Activated naive CD8-positive, alpha-beta T cell treated with anti-CD3 and anti-CD28 coated beads for 36 hours (primary cell): ENCODE measurements around the gene SPSB1. TPM values are rescaled to one million over a fixed set of nuclear protein-coding genes. Genes with fewer than 3 reads are reported as not detected.
A peak's percentile ranks its signal among the peaks of the same experiment; 100 is the strongest.

Experiments
- DNase-seq: peaks from one replicate; pipeline ENCODE4 v3.0.0; 2021
- H3K27ac Mint-ChIP-seq: one replicate; pipeline ENCODE4 v1.8.0; 2022; ENCODE audit warnings: mild to moderate bottlenecking, moderate library complexity, mixed read lengths
- H3K27me3 Mint-ChIP-seq: one replicate; pipeline ENCODE4 v1.8.0; 2022; ENCODE audit warnings: mild to moderate bottlenecking, mixed read lengths
- H3K36me3 Mint-ChIP-seq: one replicate; pipeline ENCODE4 v1.8.0; 2021; ENCODE audit warnings: mild to moderate bottlenecking, mixed read lengths
- H3K4me1 Mint-ChIP-seq: one replicate; pipeline ENCODE4 v1.8.0; 2021; ENCODE audit warnings: mixed read lengths
- H3K4me3 Mint-ChIP-seq: one replicate; pipeline ENCODE4 v1.8.0; 2022; ENCODE audit warnings: mild to moderate bottlenecking, moderate library complexity, mixed read lengths
- H3K9me3 Mint-ChIP-seq: one replicate; pipeline ENCODE4 v1.8.0; 2022; ENCODE audit warnings: mixed read lengths
- total RNA-seq, 2 experiments: library from RNA; stranded (reverse); gene quantifications; one replicate each; pipeline ENCODE4 v1.2.3, GENCODE V29; 2021

Gene SPSB1
- total RNA-seq, 2 experiments from 2014 or later, result 0.36 to 0.37 TPM

GRCh38 chr1:9267827-9268581 is 24.7 kb upstream of the SPSB1 start:
- Mint-ChIP-seq H3K27me3 (no peaks in the 10 kb centered on the region), H3K36me3 (no peaks in the 10 kb centered on the region), H3K9me3 (no peaks in the 10 kb centered on the region), H3K27ac (no peak overlapping the region), H3K4me3 (no peak overlapping the region), H3K4me1 (no peaks in the 10 kb centered on the region)
- DNase-seq, result no peak

- Mint-ChIP-seq H3K4me3 (no peak overlapping the region), H3K27ac (no peak overlapping the region), H3K27me3 (no peaks in the 10 kb centered on the region), H3K36me3 (no peaks in the 10 kb centered on the region), H3K4me1 (no peaks in the 10 kb centered on the region), H3K9me3 (no peaks in the 10 kb centered on the region)
- no peak for DNase-seq
Observed at GRCh38 chr1:9269078-9269501, 23.6 kb upstream of the SPSB1 start.

- no peak overlapping the region for H3K27ac Mint-ChIP-seq
- no peaks in the 10 kb centered on the region for H3K9me3 Mint-ChIP-seq
- no peaks in the 10 kb centered on the region for H3K27me3 Mint-ChIP-seq
- no peaks in the 10 kb centered on the region for H3K36me3 Mint-ChIP-seq
- H3K4me1 Mint-ChIP-seq, result no peaks in the 10 kb centered on the region
- H3K4me3 Mint-ChIP-seq, result no peak overlapping the region
- no peak for DNase-seq
Observed at GRCh38 chr1:9269721-9270120, 23.0 kb upstream of the SPSB1 start.

GRCh38 chr1:9270290-9270883 is 22.3 kb upstream of the SPSB1 start:
- peaks cover 5% of the 10 kb centered on the region for H3K4me1 Mint-ChIP-seq
- H3K4me3 Mint-ChIP-seq, result no peak overlapping the region
- no peaks in the 10 kb centered on the region for H3K9me3 Mint-ChIP-seq
- no peaks in the 10 kb centered on the region for H3K27me3 Mint-ChIP-seq
- no peak overlapping the region for H3K27ac Mint-ChIP-seq
- no peak for DNase-seq
- no peaks in the 10 kb centered on the region for H3K36me3 Mint-ChIP-seq

DNA sequence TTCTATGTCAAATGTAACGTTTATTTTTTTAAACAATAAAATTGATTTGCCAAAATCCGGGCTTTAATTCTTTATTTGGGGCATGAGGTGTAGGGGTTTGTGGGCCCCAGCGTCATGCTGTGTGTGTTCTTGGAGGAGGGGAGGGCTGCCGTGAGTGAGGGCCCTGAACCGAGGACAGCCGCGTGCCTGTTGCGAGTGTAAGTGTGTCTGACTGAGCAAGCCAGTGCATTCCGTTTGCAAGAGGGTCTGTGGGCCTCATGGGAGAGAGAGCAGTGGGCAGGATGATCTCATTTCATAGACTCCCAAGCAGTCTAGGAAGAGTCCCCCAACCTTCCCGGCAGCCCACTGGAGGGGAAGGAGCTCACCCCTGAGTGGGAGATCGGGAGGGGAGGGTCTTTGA is 21.4 kb upstream of the SPSB1 start:
- DNase-seq, result no peak
- H3K4me3 Mint-ChIP-seq, result no peak overlapping the region
- no peaks in the 10 kb centered on the region for H3K36me3 Mint-ChIP-seq
- H3K27me3 Mint-ChIP-seq, result no peaks in the 10 kb centered on the region
- peaks cover 13% of the 10 kb centered on the region for H3K4me1 Mint-ChIP-seq
- H3K9me3 Mint-ChIP-seq, result no peaks in the 10 kb centered on the region
- H3K27ac Mint-ChIP-seq, result no peak overlapping the region

DNA sequence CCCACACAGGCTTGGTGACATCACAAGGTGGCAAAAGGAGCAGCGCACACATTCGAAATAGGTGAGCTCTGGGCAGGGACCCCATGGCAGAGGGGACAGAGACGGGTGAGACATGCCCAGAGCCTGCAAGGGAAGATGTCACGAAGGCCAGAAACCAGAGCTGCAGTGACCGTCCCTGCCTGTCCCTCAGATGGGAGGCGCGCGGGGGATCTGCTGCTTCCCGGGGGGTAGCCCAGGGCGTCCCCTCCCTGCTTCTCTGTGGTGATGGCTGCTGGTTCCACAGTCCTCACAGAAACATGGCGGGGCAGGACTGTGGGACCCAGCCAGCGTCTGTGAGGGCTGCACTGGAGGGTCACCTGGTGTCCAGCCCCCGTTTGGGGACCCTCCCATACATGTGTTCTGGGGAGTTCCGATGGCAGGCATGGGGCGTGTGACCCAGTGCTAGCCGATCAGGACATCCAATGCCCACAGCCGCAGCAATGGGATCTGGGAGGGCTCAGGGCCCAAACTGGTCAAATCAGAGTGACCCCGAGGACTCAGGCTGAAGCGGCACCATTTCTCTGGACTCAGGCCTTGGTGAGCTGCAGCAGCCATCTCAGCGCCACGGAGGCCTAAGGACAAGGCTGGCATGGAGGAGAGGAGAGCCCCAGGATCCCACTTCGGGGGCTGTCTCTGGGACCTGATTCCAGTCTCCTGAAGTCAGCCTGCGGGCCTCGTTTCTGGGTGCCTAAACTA is 20.7 kb upstream of the SPSB1 start:
- Mint-ChIP-seq H3K4me3 (no peak overlapping the region), H3K27ac (no peak overlapping the region), H3K27me3 (no peaks in the 10 kb centered on the region), H3K36me3 (no peaks in the 10 kb centered on the region), H3K4me1 (peaks cover 13% of the 10 kb centered on the region), H3K9me3 (no peaks in the 10 kb centered on the region)
- no peak for DNase-seq

- Mint-ChIP-seq H3K36me3 (no peaks in the 10 kb centered on the region), H3K4me1 (peaks cover 13% of the 10 kb centered on the region), H3K4me3 (no peak overlapping the region), H3K27ac (no peak overlapping the region), H3K27me3 (no peaks in the 10 kb centered on the region), H3K9me3 (no peaks in the 10 kb centered on the region)
- no peak for DNase-seq
Observed at GRCh38 chr1:9273177-9273576, 19.5 kb upstream of the SPSB1 start.

GRCh38 chr1:9275161-9275560 is 17.5 kb upstream of the SPSB1 start:
- H3K4me1 Mint-ChIP-seq, result peaks cover 27% of the 10 kb centered on the region

GRCh38 chr1:9275567-9276034 is 17.1 kb upstream of the SPSB1 start:
- DNase-seq, result peak; percentile 75
- Mint-ChIP-seq H3K9me3 (no peaks in the 10 kb centered on the region), H3K36me3 (no peaks in the 10 kb centered on the region), H3K27ac (no peak overlapping the region), H3K4me1 (peaks cover 30% of the 10 kb centered on the region), H3K27me3 (peaks cover 5% of the 10 kb centered on the region), H3K4me3 (no peak overlapping the region)

More at GRCh38 chr1:9275161-9275560, 17.5 kb upstream of the SPSB1 start:
- no peak overlapping the region for H3K27ac Mint-ChIP-seq
- H3K4me3 Mint-ChIP-seq, result no peak overlapping the region
- no peaks in the 10 kb centered on the region for H3K36me3 Mint-ChIP-seq
- no peak for DNase-seq
- H3K27me3 Mint-ChIP-seq, result peaks cover 5% of the 10 kb centered on the region
- no peaks in the 10 kb centered on the region for H3K9me3 Mint-ChIP-seq

- Mint-ChIP-seq H3K36me3 (no peaks in the 10 kb centered on the region), H3K4me1 (peaks cover 33% of the 10 kb centered on the region), H3K27ac (no peak overlapping the region), H3K27me3 (peaks cover 5% of the 10 kb centered on the region), H3K4me3 (no peak overlapping the region), H3K9me3 (no peaks in the 10 kb centered on the region)
- no peak for DNase-seq
Observed at GRCh38 chr1:9278116-9278515, 14.6 kb upstream of the SPSB1 start.

DNA sequence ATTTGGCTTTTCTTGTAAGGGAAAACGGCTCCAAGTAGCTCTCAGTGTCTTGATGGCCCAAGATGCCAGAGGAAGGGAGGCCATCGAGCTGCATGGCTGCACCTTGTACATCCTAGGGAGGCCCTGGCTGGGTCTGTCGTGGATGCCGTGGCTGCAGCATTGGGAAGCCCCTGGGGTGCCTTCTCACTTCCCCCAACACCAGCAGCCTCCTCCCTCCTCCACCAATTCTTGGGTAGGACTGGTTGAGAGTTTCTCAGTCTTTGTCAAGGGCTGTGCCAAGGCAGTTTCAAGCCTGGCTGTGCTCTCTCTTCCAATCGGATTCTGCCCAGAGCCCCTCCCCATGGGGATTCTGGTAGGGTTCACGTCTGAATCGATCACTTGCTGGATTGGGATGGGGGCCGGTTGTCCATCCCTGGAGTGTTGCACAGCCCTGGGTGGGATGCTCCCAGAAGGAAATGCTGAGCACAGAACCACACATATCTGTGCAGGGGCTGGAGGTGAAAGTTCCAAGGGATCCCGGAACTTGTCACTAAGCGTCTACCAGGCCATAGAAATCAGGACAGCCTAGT is 14.0 kb upstream of the SPSB1 start:
- H3K4me1 Mint-ChIP-seq, result peaks cover 33% of the 10 kb centered on the region
- H3K4me3 Mint-ChIP-seq, result no peak overlapping the region

DNA sequence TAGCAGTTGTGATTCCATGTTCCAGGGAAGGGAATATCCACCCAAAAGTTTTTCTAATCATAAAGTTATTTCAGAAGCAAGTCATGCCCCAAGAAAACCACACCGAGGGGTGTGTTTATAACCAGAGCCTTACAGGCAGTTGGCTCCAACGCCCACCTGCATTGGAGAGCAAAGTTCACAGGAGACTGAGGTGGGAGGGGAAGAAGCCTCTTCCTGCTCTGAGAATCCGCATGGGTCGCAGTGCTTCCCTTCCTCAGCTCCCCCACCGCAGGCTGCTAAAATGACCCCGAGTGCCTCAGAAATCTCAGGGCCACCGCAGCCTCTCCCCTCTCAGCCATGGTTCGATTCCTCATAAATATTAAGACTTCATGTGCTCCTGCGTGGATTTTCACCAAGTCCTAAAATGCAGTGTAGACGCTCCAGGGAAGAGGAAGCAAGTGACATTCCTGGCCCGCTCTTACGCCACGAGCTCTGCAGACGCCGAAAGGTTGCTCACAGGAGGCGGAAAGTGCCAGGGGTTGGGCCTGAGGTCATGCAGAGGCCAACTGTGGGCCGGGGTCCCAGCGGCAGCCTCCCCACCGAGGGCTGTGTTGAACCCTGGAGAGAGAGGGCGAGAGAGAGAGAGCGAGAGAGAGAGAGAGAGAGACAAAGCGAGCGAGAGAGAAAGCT is 13.4 kb upstream of the SPSB1 start:
- Mint-ChIP-seq H3K36me3 (no peaks in the 10 kb centered on the region), H3K4me3 (no peak overlapping the region), H3K9me3 (no peaks in the 10 kb centered on the region), H3K4me1 (peaks cover 39% of the 10 kb centered on the region), H3K27me3 (peaks cover 5% of the 10 kb centered on the region), H3K27ac (no peak overlapping the region)
- DNase-seq, result peak; percentile 49

More for the DNA sequence above, 14.0 kb upstream of the SPSB1 start:
- Mint-ChIP-seq H3K9me3 (no peaks in the 10 kb centered on the region), H3K27ac (no peak overlapping the region), H3K27me3 (peaks cover 5% of the 10 kb centered on the region), H3K36me3 (no peaks in the 10 kb centered on the region)
- no peak for DNase-seq

DNA sequence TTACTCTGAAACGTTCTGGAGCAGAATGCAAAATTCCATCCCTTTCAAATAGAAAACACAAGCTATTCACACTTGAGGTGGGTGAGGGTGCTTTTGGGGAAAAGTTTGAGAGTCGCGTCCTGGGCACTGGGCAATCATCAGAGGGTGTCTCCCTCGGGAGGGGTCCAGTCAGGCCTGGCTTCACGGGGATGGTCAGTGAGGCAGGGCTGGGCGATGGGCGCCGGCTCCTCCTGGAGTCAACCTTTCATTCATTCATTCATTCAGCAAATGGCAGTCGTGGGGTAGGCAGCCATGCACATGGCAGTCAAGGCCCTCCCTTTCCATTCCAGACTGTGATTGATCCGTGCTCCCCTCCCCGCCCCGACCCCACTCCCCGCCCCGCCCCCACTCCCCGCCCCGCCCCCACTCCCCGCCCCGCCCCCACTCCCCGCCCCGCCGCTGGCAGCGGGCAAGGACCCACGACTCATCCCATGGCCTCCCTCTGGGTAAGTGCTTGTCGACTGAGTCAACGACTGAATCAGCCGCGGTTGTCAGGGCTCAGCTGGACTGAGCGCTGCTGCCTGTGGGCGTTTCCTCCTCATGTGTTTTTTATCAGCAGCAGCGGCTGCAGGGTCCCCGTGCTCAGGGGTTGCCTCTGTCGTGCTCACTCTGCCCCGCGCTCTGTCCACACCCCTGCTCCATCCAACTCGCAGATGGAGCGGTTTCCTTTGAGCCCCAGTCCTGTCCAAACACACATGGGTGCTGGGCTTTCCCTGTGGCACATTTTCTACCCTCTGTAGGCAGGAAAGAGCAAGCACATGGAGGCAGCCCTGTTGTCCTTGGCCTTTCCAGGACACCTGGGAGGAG is 12.5 kb upstream of the SPSB1 start:
- Mint-ChIP-seq H3K4me1 (peaks cover 37% of the 10 kb centered on the region), H3K36me3 (no peaks in the 10 kb centered on the region), H3K9me3 (no peaks in the 10 kb centered on the region), H3K4me3 (no peak overlapping the region), H3K27me3 (peaks cover 5% of the 10 kb centered on the region), H3K27ac (no peak overlapping the region)
- DNase-seq, result peak; percentile 70
